Heart left ventricle (tissue), 16 donors: Measurements from ENCODE around the gene MAP3K15. TPM values are rescaled to one million over a fixed set of nuclear protein-coding genes. Genes with fewer than 3 reads are reported as not detected.

Experiments
- ATAC-seq, 4 donors: fragments of 200-7000 bp; cut with Tn5 transposase; one replicate each; pipeline ENCODE4 v1.9.1; 2020 to 2022; ENCODE audit warnings: moderate library complexity in 4 of 4, mild to moderate bottlenecking in 3 of 4, moderate number of reproducible peaks in 1 of 4
- DNase-seq, 5 donors: peaks; one replicate each; pipeline ENCODE4 v3.0.0-alpha.2; 2020
- H3K27ac ChIP-seq, 12 donors: fragments of 200-600 bp; sonication (generic) in 4 of 12; one replicate each; pipeline versions ENCODE4 v1.5.0 to v1.8.0; 2016 to 2022; ENCODE audit warnings: mild to moderate bottlenecking in 2 of 12
- H3K27me3 ChIP-seq, 9 donors: fragments of 200-600 bp; sonication (generic) in 2 of 9; one replicate each; pipeline versions ENCODE4 v1.5.1 to v1.8.0; 2016 to 2022; ENCODE audit warnings: mild to moderate bottlenecking in 3 of 9
- H3K36me3 ChIP-seq, 9 donors: fragments of 200-600 bp; sonication (generic) in 2 of 9; one replicate each; pipeline versions ENCODE4 v1.5.0 to v1.8.0; 2018 to 2022; ENCODE audit warnings: mild to moderate bottlenecking in 2 of 9
- H3K4me1 ChIP-seq, 12 donors: fragments of 200-600 bp; sonication (generic) in 4 of 12; one replicate each; pipeline versions ENCODE4 v1.5.0 to v1.8.0; 2016 to 2022; ENCODE audit warnings: mild to moderate bottlenecking in 3 of 12
- H3K4me3 ChIP-seq, 12 donors: fragments of 200-600 bp; sonication (generic) in 4 of 12; one replicate each; pipeline versions ENCODE4 v1.5.0 to v1.8.0; 2017 to 2022; ENCODE audit warnings: mild to moderate bottlenecking in 9 of 12, moderate library complexity in 4 of 12
- H3K9me3 ChIP-seq, 12 donors: fragments of 200-600 bp; sonication (generic) in 4 of 12; one replicate each; pipeline versions ENCODE4 v1.5.0 to v1.8.0; 2016 to 2022; ENCODE audit warnings: mild to moderate bottlenecking in 1 of 12
- POLR2A ChIP-seq, 2 donors: fragments of 450-650 bp; IDR thresholded peaks; one replicate each; pipeline ENCODE4 v1.6.1; 2017; ENCODE audit warnings: antibody characterized with exemption in 2 of 2, mild to moderate bottlenecking in 2 of 2, moderate library complexity in 2 of 2
- WGBS, 4 donors: extraction: QIAGEN DNeasy Blood & Tissue Kit in 2 of 4; methylation state at CpG; one replicate each; pipeline versions ENCODE4 v1.1.5 to v1.1.7; 2013 to 2018; 5-methylcytosine and 5-hydroxymethylcytosine counted together
- intact Hi-C, 10 donors: fragments of 100-400 bp; cut with DNase I; formaldehyde crosslinking; loops; one replicate each; pipeline versions ENCODE4 v1.11.1 to v1.14.2; 2022
- polyA plus RNA-seq, 2 donors: library from polyadenylated mRNA; stranded (reverse); fragments of 200-250 nt; gene quantifications; one replicate each; pipeline ENCODE4 v1.2.3, GENCODE V29; 2013
- total RNA-seq, 9 donors: library from RNA; depleted of rRNA in 2 of 9; stranded (reverse); fragments of >200 nt in 2 of 9; fragmentation: NEBNext Ultra II Directional in 3 of 9; extraction: Animal tissue kit (Norgen Biotek cat#: 25700) in 3 of 9; gene quantifications; one replicate each; pipeline versions ENCODE4 v1.1.0 to v1.2.4, GENCODE V29; 2016 to 2023
- TF ChIP-seq, protein P1 (sequence below), 12 donors: fragments of 200-600 bp; sonication (generic) in 4 of 12; IDR thresholded peaks; one replicate each; pipeline versions ENCODE4 v1.5.0 to v1.8.0; 2018 to 2022; ENCODE audit warnings: antibody characterized with exemption in 12 of 12, mild to moderate bottlenecking in 5 of 12
- donor health status: ischemic (EF 13 %, LVEDD 7.1; RV severe dilation, severe dysfunction).
- donor health status: healthy with polysubstance abuse.
- donor health status: DM: no; HTN: yes; CAD: no.
- donor health status: DM: no; HTN: no; CAD: no.
- donor health status: ischemic (EF 25% LVEDD 6.9; RV normal size, moderate dysfunction).
- donor health status: ischemic (EF 25% LVEDD 5.7; RV mildly dilated, moderate dysfunction).
- donor health status: healthy.
- donor health status: DM: yes; HTN: yes; CAD: no.
- donor health status: ischemic (EF 35%, LVEDD 5.7; RV mildly dilated, moderate dysfunction).
- donor health status: nonischemic (EF 11% LVEDD 7.7; RV severe dilation, severe dysfunction).
- donor health status: DM: yes; HTN: yes; CAD: no.
- donor health status: PGD.
- donor health status: ischemic (EF 29% LVEDD 5.4; RV normal size, mild dysfunction).
- donor health status: nonischemic (EF 23%, LVEDD 6.1; RV moderate dilation, normal function).

The MAP3K15 gene
- total and polyA plus RNA-seq, 11 donors = 0.09 to 0.15 (median 0.13) TPM; not detected in 7

DNA sequence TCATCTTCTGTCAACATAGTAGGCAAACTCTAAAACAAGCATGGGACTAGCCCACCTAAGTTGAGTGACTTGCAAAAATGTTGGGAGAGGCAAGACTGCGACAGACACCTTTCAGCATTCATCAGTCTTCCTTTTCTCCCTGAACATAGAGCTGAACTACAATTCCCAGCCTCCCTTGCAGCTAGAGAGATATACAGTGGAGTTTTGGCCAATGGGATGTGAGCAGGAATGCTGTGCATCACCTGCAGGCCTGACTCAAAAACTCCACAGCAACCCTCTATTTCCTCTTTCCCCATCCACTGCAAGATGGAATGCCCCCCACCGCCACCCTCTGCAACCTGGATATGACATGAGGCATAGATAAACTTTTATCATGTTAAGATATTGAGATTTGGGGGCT is 105.0 kb downstream of the MAP3K15 start:
- Histone ChIP-seq H3K27ac (no peak overlapping the region), H3K4me1 (no peaks in the 10 kb centered on the region), H3K27me3 (no peaks in the 10 kb centered on the region), H3K9me3 (peaks cover 0 to 6% (median 0%) of the 10 kb centered on the region in 12 donors), H3K4me3 (no peak overlapping the region), H3K36me3 (no peaks in the 10 kb centered on the region)
- WGBS, 4 donors = 78 to 89% (median 86%) methylated on average over 2 of the region's 2 CpGs
- no peak for DNase-seq
- TF ChIP-seq, protein P1, sequence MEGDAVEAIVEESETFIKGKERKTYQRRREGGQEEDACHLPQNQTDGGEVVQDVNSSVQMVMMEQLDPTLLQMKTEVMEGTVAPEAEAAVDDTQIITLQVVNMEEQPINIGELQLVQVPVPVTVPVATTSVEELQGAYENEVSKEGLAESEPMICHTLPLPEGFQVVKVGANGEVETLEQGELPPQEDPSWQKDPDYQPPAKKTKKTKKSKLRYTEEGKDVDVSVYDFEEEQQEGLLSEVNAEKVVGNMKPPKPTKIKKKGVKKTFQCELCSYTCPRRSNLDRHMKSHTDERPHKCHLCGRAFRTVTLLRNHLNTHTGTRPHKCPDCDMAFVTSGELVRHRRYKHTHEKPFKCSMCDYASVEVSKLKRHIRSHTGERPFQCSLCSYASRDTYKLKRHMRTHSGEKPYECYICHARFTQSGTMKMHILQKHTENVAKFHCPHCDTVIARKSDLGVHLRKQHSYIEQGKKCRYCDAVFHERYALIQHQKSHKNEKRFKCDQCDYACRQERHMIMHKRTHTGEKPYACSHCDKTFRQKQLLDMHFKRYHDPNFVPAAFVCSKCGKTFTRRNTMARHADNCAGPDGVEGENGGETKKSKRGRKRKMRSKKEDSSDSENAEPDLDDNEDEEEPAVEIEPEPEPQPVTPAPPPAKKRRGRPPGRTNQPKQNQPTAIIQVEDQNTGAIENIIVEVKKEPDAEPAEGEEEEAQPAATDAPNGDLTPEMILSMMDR (IDR thresholded peaks at IDR 0.05) = no peak
- TF ChIP-seq POLR2A (IDR thresholded peaks at IDR 0.05) = no peak
- intact Hi-C loops = no loop called here
- ATAC-seq = no peak

DNA sequence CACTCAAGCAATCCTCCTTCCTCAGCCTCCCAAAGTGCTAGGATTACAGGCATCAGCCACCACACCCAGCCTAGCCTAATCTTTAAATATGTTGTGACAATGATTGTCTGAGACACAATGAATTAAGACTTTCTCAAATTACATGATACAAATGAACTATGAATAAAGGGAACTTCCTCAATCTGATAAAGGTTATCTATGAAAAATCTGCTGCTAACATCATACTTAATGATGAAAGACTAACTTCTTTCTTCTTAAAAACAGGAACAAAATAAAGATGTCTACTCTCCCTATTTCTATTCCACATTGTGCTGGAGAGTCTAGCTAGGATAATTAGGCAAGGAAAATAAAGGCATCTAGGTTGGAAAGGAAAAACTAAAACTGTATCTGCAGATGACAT is 111.6 kb downstream of the MAP3K15 start:
- intact Hi-C loops = no loop called here
- Histone ChIP-seq H3K4me1 (no peaks in the 10 kb centered on the region), H3K27ac (no peak overlapping the region), H3K9me3 (no peaks in the 10 kb centered on the region), H3K4me3 (no peak overlapping the region), H3K36me3 (no peaks in the 10 kb centered on the region), H3K27me3 (peaks cover 0 to 11% (median 0%) of the 10 kb centered on the region in 9 donors)
- ATAC-seq (no peak), DNase-seq (no peak)
- TF ChIP-seq POLR2A (IDR thresholded peaks at IDR 0.05) = no peak
- TF ChIP-seq, protein P1 (IDR thresholded peaks at IDR 0.05) = no peak

DNA sequence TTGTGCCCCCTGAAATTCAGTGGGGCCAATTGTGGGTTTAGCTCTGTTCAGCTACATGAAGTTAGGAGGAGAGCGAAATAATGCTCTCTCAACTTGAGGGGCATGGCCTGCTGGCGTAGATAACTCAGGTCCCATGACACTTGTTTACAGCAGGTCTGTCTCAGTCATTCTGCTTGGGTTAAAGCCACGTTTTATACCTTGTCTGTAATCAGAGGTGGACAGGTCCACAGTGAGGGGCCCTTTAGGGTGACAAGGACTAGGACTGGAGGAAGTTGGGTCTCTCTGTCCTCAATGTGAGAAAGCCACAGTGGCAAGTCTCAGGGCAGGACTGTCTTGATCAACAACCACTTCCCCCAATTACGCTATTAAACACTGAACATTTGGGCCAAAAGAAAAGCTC is 122.6 kb downstream of the MAP3K15 start:
- Histone ChIP-seq H3K4me1 (no peaks in the 10 kb centered on the region), H3K9me3 (no peaks in the 10 kb centered on the region), H3K4me3 (no peak overlapping the region), H3K36me3 (no peaks in the 10 kb centered on the region), H3K27me3 (no peaks in the 10 kb centered on the region), H3K27ac (no peak overlapping the region)
- no peak for DNase-seq
- intact Hi-C loops = no loop called here
- ATAC-seq = no peak
- TF ChIP-seq POLR2A (IDR thresholded peaks at IDR 0.05) = no peak
- TF ChIP-seq, protein P1 (IDR thresholded peaks at IDR 0.05) = no peak
- WGBS, 4 donors = 65 to 82% (median 74%) methylated on average over 4 of the region's 4 CpGs

DNA sequence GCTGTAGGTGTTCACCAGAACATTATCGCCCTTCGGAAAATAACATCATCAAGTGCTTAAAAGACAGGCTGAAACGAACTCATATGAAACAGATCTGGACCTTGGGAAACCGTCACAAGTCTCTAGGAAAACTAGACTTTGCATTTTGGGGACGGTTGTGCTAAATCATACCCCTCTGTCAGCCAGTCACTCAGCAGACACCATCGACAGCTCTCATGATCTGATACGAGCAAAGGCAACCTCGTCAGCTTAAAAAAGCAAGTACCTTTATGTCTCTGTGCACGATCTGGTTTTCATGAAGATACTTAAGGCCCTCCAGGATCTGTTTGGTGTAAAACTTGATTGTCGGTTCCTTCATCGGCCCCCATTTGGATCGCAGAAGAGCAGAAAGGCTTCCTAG is 123.2 kb downstream of the MAP3K15 start:
- ATAC-seq = no peak
- Histone ChIP-seq H3K27ac (no peak overlapping the region), H3K4me3 (no peak overlapping the region), H3K4me1 (no peaks in the 10 kb centered on the region), H3K36me3 (no peaks in the 10 kb centered on the region), H3K27me3 (no peaks in the 10 kb centered on the region), H3K9me3 (no peaks in the 10 kb centered on the region)
- intact Hi-C loops = no loop called here
- DNase-seq = no peak
- WGBS, 4 donors = 76 to 83% (median 79%) methylated on average over 12 of the region's 12 CpGs
- TF ChIP-seq, protein P1 (IDR thresholded peaks at IDR 0.05) = no peak
- no peak for TF ChIP-seq POLR2A (IDR thresholded peaks at IDR 0.05)
